Myocyte (in vitro differentiated cells): ENCODE measurements around the gene CHCHD10. TPM values are rescaled to one million over a fixed set of nuclear protein-coding genes. Genes with fewer than 3 reads are reported as not detected.
A peak's percentile ranks its signal among the peaks of the same experiment; 100 is the strongest.

Source experiments
- DNase-seq: peaks from one replicate; pipeline ENCODE4 v3.0.0-alpha.2; 2012; ENCODE audit warnings: low read depth
- total RNA-seq: library from RNA; depleted of rRNA; stranded (reverse); fragments of >200 nt; gene quantifications from 2 replicates; pipeline ENCODE4 v1.2.3, GENCODE V29; 2014

The CHCHD10 gene
- total RNA-seq, 1 donor from 2014 or later, result 19.8 TPM

DNA sequence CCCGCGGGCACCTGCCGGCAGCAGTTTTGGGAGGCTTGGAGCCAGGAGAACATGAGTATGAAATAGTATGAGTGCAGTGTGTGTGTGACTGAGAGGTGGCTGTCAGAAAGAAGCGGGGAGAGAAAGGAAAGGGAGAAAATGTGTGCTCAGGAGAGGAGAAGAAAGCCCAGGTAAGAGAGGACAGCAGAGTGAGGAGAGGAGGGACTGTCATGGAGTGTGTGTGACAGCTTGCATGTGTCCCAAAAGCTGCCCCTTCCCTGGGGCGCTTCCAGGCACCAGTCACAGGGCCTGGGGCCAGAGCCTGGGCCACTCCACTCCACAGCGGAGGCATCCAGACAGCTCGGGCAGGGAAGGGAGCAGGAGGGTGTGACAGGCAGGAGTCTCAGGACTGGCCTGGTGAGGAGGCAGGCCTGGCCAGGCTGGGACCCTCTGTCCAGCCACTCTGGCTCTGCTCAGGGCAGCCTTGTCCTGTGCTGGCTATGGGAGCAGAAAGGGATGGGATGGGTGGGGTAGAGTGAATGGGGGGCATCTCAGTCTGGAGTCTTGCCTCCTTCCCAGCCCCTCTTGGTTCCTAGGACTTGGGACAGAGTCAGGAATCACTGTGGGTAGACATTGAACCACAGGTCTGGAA, 5.8 kb upstream of the CHCHD10 start:
- peak; percentile 48 for DNase-seq

DNA sequence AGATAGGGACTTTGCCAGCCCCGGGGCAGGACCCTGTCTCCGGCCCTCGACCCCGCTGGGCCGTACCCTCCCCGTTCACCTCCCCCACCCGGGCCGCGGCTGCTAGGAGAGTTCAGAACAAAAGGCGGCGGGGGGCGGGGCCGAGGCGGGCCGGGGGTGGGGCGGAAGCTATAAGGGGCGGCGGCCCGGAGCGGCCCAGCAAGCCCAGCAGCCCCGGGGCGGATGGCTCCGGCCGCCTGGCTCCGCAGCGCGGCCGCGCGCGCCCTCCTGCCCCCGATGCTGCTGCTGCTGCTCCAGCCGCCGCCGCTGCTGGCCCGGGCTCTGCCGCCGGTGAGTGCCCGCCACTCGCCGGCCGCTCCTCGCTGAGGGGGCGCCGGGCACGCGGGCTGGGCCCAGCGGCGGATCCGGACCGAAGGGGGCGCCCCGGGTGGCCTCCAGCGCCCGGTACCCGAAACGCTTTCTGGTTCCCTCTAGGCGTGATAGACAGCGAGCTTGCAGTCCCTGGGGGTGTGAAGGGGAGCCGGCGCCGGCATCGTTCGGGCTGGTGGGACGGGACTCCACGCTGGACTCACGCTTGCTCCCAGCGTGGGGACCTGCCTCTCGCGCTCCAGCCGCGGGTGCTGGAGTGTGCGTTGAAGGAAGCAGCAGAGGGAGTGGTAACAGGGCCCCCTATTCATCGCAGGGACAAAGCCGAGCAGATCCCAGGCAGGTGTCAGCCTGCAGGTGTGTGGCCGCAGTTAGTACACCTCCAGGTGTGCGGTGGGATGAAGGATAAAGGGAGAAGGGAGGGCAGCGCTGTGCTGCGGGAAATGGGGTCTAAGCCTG, 5.1 kb upstream of the CHCHD10 start, which contains the start of gene MMP11:
MMP11 (plus strand) TSS at position 201 of the 825 bp plus-strand sequence; CDS start at position 223, 22 bp downstream.
- peak; percentile 60 for DNase-seq

DNA sequence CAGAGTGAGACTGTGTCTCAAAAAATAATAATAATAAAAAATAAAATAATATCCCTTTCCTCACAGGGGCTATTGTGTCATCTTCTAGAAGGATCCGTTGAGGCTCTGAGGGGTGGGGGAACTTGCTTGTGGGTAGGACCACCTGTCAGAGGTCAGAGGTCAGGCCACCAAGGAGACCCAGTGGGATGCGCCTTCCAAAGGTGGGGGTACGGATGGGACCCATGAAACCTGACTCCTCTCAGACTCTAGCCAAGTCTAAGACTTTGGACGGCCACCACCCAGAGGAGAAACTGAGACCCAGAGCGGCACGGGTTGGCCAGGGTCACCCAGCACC, 4.5 kb upstream of the CHCHD10 start:
- no peak for DNase-seq

DNA sequence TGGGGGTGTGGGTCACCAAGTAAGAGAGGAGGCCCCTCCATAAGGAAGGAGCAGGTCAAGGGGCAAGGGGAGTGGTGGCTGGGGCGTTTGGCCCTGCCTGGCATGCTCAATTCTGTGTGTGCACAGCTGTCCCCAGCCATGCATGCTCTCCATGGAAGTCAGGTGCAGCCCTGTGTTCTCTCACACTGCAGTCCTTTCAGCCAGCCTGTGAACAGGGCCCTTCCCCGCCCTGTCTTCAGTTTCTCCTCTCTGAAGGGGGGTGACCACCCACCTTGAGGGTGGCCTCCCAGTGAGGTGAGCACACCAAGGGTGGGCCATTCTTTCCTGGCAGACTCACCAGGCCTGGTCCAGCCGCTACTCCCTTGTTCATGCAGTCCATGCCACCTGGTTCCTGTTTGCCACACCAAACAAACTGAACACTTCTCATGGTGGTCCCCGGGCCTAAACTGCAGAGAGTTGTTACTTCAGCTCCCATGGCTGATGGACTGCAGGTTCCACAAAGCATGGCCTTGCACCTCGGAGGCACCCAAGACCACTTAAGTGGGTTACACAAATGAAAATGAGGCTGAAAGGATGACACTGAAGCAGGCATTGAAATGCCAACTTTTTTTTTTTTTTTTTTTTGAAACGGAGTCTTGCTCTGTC, 1.7 kb upstream of the CHCHD10 start:
- DNase-seq, result no peak

DNA sequence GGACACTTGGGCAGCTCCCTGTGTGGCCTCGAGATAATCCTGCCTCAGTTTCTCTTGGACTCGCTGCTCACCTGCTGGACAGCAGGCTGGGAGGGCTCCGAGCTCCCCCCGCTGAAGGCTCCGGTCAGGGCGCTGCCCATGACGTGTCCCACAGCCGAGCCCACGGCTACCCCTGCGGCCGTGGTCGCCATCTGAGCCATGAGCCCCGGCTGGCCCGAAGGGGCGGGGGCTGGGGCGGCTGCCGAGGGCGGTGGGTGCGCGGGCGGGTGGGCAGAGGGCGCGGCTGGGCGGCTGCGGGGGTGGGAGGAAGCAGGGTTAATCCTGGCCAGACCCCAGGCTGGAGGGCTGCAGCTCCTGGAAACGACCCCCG, 484 bp downstream of the CHCHD10 start:
- no peak for DNase-seq

DNA sequence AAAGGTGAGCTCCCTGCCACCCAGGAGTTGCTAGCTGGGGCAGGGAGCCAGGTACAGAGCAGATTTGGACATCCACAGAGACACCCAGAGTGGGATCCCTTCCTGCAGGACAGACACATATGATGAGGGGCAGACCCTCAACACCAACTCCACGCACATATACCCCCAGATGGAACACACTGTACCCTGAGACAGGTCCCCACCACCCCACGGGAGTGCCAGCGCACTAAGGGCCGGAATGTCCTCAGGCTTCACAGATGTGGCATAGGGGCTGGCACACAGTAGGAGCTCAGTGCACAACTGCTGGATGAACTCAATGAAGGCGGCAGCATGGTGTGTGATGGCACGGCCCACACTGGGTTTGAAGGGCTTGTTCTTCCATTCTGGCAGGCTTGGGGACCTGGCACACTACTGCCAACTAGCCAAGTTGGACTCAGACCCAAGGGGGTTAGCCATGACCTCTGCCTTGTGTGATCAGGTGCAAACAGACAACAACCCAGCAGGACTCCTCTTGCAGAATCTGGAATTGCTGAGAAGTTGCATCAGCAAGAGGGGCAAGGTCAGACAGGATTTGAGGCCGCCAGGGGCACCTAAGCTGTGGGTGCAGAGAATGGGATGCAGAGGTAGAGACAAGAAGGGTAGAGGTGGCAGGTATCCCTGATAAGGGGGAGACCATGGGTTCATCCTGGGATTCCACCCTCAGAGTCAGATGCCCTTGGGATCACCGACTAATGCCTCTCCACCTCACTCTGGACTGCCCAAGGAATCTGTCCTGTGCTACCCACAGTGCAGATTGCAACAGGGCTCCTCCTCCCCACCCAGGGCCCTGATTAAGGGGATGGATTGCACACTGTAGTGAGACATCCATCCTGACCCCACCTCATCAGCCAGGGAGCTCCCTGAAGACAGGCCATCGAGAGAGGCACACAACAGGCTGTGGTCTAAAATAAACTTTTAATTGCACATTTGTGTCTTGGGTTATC, 2.6 kb downstream of the CHCHD10 start:
- no peak for DNase-seq

DNA sequence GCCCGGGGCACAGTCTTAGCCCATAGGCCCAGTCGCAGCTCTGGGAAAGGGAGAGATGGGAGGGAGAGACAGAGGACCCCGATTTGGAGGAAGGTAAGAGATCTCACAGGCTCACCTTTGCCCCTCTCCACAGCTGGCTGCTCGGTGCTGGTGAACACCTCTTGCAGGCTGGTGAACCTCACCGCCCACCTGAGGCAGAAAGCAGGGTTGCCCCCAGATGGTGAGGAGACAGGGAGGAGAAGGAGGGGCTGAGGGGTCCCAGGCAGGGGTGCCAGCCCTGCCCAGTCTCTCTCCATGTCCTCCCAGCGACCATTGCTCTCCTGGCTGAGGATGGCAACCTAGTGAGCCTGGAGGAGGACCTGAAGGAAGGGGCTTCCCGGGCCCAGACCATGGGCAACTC, 3.8 kb downstream of the CHCHD10 start:
- no peak for DNase-seq

DNA sequence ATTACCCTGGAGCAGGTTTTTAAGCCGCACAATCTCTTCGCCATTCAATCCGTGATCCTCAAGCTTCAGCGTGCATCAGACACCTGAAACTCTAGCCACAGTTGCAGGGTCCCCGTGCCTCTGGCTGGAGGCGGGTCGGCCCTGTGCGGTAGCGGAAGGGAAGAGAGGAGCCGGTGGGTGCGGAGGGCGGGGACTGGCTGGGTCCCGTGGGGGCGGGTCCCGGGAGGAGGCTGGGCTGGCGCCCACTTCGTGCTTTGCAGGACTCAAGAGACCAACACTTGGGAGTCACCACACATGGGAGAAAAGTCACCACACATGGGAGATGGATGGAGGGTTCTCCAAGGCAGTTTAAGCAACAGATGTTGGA, 4.2 kb downstream of the CHCHD10 start:
- DNase-seq, result no peak

DNA sequence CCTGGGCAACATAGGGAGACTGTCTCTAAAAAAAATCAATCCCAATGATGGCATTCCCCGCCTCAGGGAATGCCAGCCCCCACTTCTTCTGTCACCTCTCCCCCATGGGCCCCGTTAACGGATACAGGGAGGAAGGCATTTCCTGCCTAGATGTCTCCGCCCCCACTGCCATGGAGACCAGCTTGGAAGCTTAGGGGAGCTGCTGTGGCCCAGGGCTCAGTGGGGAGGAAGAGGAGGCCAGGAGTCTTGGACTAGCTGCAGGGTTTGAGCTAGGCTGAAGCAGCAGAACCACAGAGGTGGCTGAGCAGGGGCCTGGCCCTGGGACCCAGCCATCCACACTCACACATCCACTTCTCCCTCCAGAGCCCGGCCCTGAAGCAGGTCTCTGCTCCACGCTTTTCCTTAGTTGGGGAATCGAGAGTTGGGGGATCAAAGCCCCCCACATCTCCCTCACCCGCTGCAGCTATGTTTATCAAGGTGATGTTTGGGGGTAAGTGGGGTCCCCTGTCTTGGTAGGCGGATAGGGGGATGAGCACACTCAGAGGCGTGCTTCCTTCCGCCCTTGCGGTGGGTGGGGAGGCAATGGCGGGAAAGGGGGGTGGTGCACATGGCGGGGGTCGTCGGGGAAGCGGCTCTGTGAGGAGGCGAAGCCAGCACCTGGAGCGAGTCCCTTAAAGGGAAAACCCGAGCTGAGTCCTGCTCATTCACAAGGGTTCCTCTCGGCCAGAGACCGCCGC, 4.8 kb downstream of the CHCHD10 start, which contains the start of gene C22orf15:
C22orf15 (plus strand) TSS at position 149 of the 737 bp plus-strand sequence; CDS start at position 466, 317 bp downstream.
- no peak for DNase-seq

DNA sequence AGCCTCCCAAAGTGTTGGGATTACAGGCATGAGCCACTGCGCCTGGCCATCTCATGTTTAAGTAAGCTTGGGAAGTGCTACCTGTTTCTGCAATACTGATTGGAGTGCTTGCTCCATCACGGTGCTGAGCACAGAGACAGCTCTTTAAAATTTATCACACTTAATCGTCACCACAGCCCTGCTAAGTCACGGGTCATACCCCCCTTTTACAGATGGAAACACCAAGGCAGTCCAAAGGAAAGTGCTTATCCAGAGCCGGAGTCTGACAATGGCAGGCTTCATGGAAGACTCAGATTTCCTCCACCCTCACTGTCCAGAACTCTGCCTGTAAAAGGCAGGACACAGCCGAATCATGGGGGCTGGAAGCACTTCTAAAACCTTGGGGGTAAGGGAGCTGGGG, 7.7 kb downstream of the CHCHD10 start:
- no peak for DNase-seq

DNA sequence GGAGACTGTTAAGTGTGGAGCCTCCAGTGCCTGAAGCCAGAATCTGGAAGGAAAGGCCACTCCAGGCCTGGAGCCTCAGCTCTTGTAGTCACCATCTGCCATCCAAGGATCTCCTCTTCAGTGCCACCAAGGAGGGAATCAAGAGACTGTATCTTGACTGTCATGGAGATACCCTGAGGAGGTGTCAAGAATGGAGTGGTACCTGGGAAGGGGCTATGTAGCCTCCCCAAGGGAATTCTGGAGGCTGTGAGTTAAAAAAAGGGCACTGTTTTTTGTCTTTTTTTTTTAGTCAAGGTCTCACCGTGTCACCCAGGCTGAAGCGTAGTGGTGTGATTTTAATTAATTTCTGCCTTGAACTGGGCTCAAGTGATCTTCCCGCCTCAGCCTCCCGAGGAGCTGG, 8.2 kb downstream of the CHCHD10 start:
- DNase-seq, result no peak

DNA sequence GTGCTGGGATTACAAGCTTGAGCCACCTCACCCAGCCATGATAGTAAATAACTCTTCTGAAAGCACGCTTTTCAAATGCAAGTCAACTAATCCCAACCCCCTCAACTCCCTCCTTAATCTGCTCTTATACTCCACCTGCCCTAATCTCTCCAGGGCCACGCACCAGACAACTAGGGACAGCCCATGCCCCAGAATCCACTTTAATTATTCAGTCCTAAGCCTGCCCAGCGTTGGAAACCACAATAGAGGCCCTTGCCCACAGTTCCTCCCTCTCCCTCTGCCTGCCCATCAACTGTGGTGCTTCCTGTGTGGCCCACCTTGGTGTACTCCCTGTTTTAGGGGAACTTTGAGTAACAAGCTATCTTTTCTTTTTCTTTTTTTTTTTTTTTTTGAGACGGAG, 10.9 kb downstream of the CHCHD10 start:
- DNase-seq, result no peak

DNA sequence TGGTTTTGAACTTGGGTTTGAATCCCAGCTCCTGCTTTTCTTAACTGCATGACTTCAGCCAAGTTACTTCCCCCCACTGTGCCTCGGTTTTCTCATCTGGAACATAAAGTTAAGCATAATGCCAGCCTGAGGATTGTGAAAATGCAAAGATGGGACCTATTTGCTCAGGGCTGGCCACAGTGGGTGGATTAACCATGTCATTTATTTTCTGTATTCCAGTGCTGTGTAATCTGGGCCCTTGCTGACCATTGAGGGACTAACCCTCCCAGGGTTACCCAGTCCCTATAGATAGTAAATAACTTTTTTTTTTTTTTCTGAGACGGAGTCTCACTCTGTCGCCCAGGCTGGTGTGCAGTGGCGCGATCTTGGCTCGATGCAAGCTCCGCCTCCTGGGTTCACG, 12.1 kb downstream of the CHCHD10 start:
- DNase-seq, result no peak

DNA sequence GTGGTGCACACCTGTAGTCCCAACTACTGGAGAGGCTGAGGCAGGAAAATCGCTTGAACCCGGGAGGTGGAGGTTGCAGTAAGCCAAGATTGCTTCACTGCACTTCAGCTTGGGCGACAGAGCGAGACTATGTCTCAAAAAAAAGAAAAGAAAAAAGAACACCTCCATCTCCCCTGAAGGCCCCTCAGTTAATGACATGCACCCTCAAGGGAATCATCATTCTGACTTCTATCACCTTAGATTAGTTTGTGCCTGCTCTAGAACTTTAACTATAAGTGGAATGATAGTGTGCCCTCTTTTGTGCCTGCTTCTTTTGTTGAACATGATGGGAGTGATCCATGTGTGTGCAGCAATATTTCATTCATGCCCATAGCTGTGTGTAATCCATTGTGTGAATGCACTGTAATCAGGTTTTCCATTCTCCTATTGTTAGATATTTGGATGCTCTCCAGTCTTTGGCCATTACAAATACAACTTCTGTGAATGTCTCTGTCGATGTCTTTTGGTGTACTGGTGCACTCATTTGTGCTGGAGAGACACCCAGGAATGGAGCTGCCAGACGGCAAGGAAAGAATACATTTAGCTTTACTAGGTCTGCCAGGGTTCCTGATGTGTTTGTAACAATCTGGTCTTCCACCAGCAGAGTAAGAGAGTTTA, 12.7 kb downstream of the CHCHD10 start:
- DNase-seq, result no peak

DNA sequence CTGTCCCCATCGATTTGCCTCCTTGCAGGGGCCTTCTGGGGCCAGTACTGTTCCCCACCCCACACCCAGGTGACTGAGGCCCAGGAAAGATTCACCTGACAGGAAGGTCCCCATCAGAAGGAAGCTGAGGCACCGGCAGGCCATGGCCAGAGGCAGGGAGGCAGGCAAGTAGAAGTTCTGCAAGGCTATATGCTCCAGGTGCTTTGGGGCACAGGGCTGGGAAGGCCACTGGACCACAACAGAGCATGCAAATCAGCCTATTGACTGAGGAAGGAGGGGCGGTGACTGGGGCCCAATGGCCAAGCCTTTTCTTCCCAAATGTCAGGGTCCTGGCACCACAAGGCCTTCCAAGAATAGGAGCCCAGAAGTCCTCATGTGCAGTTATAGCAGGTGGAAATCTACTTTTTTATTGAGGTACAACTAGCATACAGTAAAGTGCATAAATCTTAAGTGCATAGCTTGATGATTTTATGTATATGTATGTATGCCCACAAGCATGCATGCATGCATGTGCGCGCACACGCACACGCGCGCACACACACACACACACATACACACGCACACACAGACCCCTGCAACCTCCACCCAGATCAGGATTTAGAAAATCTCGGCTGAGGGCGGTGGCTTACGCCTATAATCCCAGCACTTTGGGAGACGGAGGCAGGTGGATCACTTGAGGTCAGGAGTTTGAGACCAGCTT, 13.4 kb downstream of the CHCHD10 start, which contains the start of gene VPREB3:
VPREB3 (minus strand) TSS at position 206 of the 700 bp plus-strand sequence; CDS start at position 144, 62 bp downstream.
- no peak for DNase-seq

DNA sequence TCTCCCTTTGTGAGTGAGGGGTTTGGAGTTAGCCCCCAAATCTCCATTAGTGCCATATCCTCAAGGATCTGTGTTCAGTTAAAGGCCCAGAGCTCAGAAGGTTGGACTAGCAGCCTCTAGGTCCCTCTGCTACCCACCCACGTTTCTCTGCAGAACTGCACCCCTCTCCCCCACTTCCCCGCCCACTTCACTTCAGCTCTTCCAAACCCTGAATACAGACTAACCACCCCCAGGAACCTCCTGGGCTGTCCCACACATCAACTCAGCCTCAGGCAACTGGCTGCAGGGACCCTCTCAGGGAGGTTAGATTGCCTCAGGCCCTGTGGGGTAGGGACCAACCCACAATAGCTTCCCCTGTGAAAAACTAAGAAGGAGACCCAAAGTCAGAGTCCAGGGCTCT, 14.4 kb downstream of the CHCHD10 start:
- DNase-seq, result no peak

DNA sequence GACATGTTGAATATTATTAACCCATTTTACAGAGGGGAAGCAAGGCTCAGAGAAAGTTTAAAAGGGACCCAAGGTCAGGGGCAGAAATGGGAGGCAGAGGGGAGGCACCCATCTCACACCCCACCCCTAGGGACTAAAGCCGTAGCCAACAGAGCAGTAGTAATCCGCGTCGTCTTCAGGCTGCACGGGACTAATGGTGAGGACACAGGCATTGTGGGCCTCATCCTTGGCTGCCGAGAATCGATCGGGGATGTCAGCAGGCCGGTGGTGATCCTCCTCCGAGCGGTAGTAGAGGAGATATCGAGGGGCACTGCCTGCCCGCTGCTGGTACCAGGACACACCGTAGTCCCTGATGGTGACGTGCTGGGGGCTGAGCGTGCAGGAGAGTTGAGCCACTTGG, 15.0 kb downstream of the CHCHD10 start:
- no peak for DNase-seq

DNA sequence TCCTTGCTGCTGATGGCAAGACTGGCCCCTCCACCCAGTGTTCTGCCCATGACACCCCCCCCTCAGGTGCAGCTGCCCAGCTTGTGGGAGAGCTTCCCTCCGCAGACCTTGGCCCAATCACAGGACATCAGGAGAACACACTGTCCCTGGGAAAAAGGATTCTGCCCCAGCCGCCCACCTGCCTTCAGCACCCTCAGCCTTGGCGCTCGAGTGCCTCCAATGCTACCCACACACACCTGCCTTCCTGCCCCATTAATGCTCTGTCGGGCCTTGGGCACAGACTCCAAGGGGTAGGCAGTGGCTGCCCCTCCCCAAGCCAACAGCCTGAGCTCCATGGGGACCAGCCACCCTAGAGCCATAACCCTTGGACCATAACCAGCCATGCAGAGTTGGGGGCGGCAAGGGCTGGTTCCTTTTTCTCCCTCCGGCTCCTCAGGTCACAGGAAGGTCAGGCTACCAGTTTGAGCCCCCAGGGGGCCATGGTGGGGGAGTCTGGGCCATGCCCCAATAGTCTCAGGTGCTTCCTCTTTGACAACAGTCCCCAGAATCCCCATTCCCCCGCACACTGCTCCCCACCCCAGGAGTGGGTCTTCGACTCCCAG, 15.6 kb downstream of the CHCHD10 start:
- no peak for DNase-seq
